Measurements from ENCODE around the gene SPR. TPM values are rescaled to one million over a fixed set of nuclear protein-coding genes. Genes with fewer than 3 reads are reported as not detected.
A peak's percentile ranks its signal among the peaks of the same experiment; 100 is the strongest.

SPR gene
- total and polyA plus RNA-seq, 2 of the 13 experiments (the other 11 are each of a cell fraction or from before 2014, with no cell fraction given), result 34.0 to 96.0 TPM

DNA sequence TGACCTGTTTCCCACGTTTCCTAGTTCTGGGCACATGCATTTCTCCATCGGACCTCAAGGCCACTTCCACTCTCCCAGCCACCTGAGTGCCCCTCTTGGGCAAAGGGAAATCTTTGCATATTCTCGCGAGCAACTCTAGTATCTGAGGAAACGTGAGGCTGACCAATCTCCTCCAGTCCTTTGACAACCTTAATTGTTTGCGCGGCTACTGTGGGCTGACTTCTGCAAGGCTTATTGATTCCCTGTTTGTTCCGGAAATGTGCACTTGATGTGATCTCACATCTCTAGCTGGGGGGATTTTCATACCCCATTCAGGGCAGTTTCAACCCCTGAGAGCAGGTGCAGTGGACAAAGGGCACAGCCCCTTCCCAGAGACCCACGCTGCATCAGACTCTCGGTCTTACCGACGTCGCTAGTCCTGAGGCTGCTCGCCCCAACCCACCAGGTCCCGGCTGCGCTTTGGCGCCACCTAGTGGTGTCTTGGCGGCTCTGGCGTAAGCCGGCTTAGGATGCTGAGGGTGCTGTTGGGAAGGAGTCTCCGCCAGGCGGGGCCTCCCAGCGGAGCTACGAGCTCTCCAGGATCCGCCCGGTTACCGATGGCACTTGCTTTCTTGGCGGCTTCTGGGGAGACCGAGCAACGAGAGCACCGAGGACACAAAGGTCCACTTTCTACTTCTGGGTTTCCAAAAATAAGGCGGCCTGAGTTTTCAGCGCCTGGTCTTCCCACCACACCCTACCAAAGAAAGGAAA, 24.8 kb upstream of the SPR start (continued):
- TF ChIP-seq, protein P1, sequence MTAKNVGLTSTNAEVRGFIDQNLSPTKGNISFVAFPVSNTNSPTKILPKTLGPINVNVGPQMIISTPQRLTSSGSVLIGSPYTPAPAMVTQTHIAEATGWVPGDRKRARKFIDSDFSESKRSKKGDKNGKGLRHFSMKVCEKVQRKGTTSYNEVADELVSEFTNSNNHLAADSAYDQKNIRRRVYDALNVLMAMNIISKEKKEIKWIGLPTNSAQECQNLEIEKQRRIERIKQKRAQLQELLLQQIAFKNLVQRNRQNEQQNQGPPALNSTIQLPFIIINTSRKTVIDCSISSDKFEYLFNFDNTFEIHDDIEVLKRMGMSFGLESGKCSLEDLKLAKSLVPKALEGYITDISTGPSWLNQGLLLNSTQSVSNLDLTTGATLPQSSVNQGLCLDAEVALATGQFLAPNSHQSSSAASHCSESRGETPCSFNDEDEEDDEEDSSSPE (CRISPR knock-in tag; IDR thresholded peaks at IDR 0.05), result no peak; the same call in 1 of the 2 replicates
- TF ChIP-seq ZNF775 (CRISPR knock-in tag; IDR thresholded peaks at IDR 0.05; ENCODE audit: borderline replicate concordance) (no peak), REXO4 (CRISPR knock-in tag; IDR thresholded peaks at IDR 0.05; ENCODE audit: borderline replicate concordance) (no peak), MED8 (CRISPR knock-in tag; IDR thresholded peaks at IDR 0.05; ENCODE audit: insufficient replicate concordance) (no peak), ZNF382 (CRISPR knock-in tag; IDR thresholded peaks at IDR 0.05; ENCODE audit: borderline replicate concordance) (no peak), TSC22D2 (CRISPR knock-in tag; IDR thresholded peaks at IDR 0.05; ENCODE audit: borderline replicate concordance) (no peak; the same call in 1 of the 2 replicates), PAWR (CRISPR knock-in tag; IDR thresholded peaks at IDR 0.05; ENCODE audit: borderline replicate concordance) (no peak), GMEB1 (CRISPR knock-in tag; IDR thresholded peaks at IDR 0.05; ENCODE audit: borderline replicate concordance) (peak; percentile 62; the same call in 1 of the 2 replicates), ZNF879 (CRISPR knock-in tag; IDR thresholded peaks at IDR 0.05) (no peak), JUND (CRISPR knock-in tag; IDR thresholded peaks at IDR 0.05) (no peak), ZC3H13 (CRISPR knock-in tag; IDR thresholded peaks at IDR 0.05) (no peak), ZNF264 (CRISPR knock-in tag; IDR thresholded peaks at IDR 0.05) (peak; percentile 100), NFE2L2 (IDR thresholded peaks at IDR 0.05; ENCODE audit: low read length) (no peak), ZNF33A (CRISPR knock-in tag; IDR thresholded peaks at IDR 0.05; ENCODE audit: borderline replicate concordance) (no peak), ZBTB14 (CRISPR knock-in tag; IDR thresholded peaks at IDR 0.05) (no peak), ZNF30 (CRISPR knock-in tag; IDR thresholded peaks at IDR 0.05) (no peak), HOXA3 (CRISPR knock-in tag; IDR thresholded peaks at IDR 0.05) (peak; percentile 61), STAT5B (CRISPR knock-in tag; IDR thresholded peaks at IDR 0.05) (no peak), ZNF251 (CRISPR knock-in tag; IDR thresholded peaks at IDR 0.05) (no peak), KAT8 (CRISPR knock-in tag; IDR thresholded peaks at IDR 0.05) (0 out of 2 replicates have a peak, but pooled peaks have one; percentile 43), DRAP1 (CRISPR knock-in tag; IDR thresholded peaks at IDR 0.05) (peak; percentile 42; the same call in 1 of the 2 replicates), ZBTB38 (CRISPR knock-in tag; IDR thresholded peaks at IDR 0.05) (0 out of 2 replicates have a peak, but pooled peaks have one; percentile 50)
- TF ChIP-seq, protein P2, sequence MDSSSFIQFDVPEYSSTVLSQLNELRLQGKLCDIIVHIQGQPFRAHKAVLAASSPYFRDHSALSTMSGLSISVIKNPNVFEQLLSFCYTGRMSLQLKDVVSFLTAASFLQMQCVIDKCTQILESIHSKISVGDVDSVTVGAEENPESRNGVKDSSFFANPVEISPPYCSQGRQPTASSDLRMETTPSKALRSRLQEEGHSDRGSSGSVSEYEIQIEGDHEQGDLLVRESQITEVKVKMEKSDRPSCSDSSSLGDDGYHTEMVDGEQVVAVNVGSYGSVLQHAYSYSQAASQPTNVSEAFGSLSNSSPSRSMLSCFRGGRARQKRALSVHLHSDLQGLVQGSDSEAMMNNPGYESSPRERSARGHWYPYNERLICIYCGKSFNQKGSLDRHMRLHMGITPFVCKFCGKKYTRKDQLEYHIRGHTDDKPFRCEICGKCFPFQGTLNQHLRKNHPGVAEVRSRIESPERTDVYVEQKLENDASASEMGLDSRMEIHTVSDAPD (CRISPR knock-in tag; IDR thresholded peaks at IDR 0.05), result no peak
- TF ChIP-seq, protein P3, sequence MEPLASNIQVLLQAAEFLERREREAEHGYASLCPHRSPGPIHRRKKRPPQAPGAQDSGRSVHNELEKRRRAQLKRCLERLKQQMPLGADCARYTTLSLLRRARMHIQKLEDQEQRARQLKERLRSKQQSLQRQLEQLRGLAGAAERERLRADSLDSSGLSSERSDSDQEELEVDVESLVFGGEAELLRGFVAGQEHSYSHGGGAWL (CRISPR knock-in tag; IDR thresholded peaks at IDR 0.05), result no peak
